GM21619 (cell line): ENCODE results near the gene PUM1.
A peak's percentile ranks its signal among the peaks of the same experiment; 100 is the strongest.

Source experiments
- ATAC-seq: cut with Tn5 transposase; IDR thresholded peaks from one replicate; pipeline ENCODE4 v1.9.1; 2021; ENCODE audit not compliant: unreplicated experiment

Gene PUM1

DNA sequence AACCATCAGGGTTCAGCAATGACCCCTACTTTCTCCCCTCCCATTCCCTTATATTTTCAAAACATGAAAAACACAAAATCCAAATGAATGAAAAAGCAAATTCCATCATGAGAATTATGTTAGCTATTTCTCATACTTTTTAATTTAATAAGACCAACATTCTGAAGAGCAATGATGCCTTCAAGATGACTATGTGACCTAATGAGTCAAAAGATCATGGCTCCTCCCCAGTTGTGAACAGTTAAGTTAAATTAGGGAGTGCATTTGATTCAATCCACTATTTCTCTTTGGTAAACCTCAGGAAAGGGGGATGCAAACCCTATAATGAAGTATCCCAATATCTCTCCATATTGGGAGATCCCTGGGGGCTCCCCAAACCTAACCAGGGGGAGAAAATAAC, 36.5 kb downstream of the PUM1 start:
- ATAC-seq, result no peak

GRCh38 chr1:31027693-31028526, 37.6 kb downstream of the PUM1 start:
- no peak for ATAC-seq

DNA sequence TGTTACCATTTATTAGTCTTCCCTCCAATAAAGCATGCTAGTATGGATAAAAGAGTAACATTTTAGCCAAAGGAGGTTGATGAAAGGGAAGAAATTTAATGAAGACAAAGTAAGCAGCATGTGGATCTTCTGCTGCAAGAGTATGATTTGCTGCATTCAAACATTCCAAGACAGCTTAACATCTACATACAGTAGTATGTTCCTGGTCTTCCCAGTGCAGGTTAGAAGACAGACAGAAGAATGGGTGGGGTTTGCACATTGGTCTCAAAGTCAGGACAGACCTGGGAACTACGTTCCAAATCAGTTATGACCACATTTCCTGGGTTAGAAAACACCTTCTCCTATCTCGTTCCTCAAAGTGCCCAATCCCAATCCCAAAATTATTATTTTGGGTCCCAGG, 43.3 kb downstream of the PUM1 start:
- ATAC-seq, result no peak

DNA sequence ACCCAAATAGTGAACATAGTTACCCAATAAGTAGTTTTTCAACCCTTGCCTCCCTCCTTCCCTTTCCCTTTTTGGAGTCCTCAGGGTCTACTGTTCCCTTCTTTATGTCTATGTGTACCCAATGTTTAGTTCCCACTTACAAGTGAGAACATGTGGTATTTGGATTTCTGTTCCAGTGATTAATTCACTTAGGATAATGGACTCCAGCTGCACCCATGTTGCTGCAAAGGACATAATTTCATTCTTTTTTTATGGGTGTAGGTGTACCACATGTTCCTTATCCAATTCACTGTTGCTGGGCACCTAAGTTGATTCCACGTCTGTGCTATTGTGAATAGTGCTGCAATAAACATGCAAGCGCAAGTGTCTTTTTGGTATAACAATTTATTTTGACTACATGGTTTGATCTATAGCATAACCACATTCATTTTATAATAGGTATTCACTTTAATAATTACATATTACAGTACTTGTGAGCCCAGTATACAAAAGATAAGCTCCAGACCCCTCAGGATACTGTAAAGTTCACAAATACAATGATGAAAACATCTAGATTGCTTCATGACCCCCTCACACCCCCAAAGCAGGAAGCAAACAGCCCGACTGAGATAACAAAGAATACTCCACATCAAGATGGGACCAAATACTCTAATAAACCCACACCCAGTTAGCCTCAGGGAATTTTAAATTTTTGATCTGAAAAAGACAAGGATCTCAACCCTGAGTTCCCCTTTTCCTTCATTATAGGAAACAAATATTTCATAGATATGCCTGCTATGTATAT, 45.3 kb downstream of the PUM1 start:
- no peak for ATAC-seq

DNA sequence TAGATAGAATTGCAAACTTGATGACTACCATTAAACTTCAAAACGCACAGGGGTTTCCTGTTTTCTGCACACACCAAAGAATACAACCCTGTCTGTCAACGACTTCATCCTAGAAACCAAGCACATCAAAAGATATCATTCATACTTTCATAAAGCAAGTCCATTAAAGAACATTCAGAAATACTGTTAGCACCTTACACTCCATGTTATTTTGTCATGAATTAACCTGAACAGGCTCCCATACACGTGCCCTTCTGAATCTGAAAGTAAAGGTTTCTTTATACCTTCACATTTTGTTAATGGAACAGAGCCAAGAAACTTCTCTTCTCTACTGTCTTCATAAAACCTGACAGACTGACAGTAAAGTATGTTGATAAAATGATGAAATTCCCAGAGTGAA, 46.1 kb downstream of the PUM1 start:
- ATAC-seq, result no peak

- no peak for ATAC-seq
These were observed 48.6 kb downstream of the PUM1 start for GRCh38 chr1:31016868-31017267.

GRCh38 chr1:31013187-31013864, 52.2 kb downstream of the PUM1 start:
- peak; percentile 63 for ATAC-seq

DNA sequence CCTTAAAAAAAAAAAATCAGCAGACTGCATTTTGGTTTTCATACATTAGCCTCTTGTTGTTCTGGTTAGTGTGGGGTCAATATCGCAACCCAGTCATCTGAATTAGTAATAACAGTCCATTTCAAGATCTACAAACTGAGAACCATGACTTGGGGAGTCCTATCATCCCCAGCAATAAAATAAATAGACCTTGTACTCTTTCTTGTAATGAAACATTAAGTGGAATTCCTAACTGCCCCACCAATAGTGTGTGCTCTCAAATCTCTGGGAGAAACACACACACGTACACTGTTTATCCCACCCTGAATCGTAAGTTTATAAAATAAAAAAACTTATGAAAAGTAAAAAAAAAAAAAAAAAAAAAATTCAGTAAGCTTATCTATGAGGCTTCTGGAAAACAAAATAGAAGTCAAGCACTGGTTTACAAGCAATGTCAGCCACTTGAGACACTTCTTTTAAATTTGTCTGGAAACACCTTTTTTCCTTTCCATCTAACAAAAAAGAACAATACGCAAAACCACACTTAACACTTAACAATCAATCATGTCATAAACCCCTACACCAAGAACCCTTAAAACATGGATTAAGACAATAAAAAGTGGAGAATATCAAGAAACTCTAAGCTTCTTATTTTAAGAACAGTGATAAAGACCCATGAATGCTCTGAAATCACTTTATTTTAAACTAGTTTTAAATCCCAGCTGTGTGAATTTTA, 53.1 kb downstream of the PUM1 start:
- ATAC-seq, result no peak

GRCh38 chr1:31011719-31012118, 53.8 kb downstream of the PUM1 start:
- no peak for ATAC-seq

- peak; percentile 59 for ATAC-seq
These were observed 55.2 kb downstream of the PUM1 start for GRCh38 chr1:31010086-31010989.

DNA sequence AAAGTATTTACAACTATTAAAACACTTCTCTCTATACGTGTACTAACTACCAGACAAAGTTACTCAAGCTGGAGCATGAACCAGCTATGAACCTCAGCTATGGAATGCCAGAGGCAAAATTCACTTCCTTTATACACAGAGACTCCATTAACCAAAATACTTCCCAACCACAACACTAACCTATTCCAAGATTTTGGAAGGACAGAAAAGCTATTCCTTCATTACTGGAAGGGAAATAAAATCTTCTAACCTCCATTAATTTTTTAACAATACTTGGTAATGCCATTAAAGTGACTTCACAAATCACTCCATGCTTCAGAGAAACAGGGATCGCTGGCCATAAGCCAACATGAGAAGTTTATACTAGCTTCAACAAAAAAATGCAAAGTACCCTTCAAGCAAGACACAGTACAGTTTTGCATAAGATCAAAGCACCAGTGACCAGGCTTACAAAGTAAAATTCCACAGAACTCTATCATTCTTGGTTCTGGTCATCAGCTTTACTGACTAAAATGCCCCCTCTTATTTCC, 58.0 kb downstream of the PUM1 start:
- no peak for ATAC-seq

- no peak for ATAC-seq
These were observed 58.8 kb downstream of the PUM1 start for GRCh38 chr1:31006747-31007146.

DNA sequence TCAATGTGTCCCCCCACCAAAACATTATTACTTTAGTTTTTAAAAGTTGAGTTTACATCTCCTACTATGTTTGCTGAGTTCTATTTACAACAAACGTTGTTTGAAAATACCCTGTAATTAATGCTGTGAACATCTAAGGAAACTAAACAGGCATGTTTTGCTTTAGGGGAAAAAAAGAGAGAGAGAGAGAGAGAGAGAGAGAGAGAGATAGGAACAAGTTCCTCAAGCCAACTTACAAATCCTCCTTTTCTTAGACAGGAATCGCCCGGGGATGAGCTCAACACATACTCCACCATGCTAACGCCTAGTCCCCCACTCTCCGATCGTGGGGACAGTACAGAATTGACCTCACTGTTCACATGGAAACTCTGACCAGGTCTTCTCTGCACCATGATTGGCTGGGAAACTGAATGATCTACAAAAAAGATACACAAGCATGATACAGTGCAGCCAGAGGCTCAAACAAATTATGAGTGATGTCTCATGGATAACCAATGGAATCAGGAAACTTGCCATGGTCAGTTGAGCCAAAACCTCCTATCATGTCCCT, 59.8 kb downstream of the PUM1 start:
- ATAC-seq, result no peak

DNA sequence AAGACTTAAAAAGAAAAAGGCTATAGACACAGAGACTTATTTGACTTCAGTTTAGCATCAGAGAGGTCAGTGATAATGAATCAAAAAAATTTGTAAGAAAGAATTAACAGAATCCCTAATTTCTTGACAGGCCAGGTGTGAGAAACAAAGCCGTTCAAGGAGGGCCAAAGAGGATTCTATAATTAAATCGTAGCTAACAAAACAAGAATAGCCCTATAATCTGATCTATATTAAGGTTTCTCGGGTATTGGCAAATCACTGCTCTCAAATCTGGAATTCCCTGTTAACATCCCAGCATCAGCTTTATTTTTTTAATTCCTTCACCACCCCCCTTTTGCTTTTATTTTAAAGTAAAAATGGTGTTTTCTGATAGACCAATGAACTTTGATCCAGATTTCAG, 60.3 kb downstream of the PUM1 start:
- no peak for ATAC-seq

GRCh38 chr1:31004231-31004621, 61.3 kb downstream of the PUM1 start:
- ATAC-seq, result no peak

GRCh38 chr1:31003613-31004230, 61.8 kb downstream of the PUM1 start:
- ATAC-seq, result no peak

GRCh38 chr1:31000301-31000700, 65.2 kb downstream of the PUM1 start:
- ATAC-seq, result no peak

DNA sequence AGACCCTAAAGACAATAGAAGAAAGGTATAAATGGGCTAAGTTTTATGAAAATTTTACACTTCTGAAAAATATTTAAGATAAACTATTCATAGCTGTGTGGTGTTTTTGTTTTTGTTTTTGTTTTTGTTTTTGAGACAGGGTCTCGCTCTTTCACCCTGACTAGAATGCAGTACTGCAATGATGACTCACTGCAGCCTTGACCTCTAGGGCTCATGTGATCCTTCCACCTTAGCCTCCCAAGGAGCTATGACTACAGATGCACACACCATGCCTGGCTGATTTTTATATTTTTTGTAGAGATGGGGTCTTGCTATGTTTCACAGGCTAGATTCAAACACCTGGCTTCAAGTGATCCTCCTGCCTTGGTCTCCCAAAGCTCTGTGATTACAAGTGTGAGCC, 66.6 kb downstream of the PUM1 start:
- no peak for ATAC-seq

GRCh38 chr1:30998171-30998570, 67.3 kb downstream of the PUM1 start:
- ATAC-seq, result no peak
